ENCODE measurements around the gene SNAP25. TPM values are rescaled to one million over a fixed set of nuclear protein-coding genes. Genes with fewer than 3 reads are reported as not detected.

The SNAP25 gene
- total RNA-seq, 8 experiments from 2014 or later, result 0.20 to 118 (median 95.3) TPM

DNA sequence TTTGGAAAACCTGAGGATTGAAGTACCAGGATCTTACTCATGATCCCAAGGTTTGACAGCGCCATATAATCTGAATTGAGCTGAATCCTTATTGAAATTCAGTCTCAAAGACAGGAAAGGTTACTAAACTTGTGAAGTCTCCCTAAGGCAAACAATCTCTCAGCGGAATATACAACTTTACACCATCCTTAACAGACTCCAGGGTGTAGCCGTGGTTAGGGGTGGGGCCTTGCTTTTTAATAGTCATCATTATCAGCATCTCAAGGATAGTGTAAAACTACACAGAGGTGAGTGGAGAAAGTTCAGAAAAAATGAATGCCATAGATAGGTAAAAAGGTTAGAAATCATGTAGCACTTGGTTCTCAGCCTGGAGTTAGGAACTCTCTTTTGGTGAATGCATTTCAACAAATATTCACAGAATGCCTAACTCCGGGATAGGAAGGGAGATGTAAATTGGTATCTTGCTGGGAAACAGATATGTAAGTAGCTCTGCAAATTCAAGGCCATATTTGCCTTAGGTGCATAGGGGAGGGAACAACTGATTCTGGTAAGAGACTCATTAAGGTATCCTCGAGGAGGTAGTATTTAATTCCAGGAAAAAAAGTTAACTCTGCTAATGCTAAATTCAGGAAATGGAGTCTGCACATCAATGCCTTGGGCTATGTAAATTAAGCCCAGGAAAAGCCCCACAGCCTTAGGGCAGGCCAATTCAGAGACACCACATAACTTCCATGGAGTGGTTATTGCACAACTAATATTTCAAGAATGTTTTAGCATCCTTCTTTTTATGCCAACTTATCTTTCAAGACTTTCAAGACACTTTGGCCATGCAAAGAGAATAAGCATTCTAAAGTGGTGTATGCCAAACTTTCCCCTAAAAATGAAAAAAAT, 61.6 kb downstream of the SNAP25 start:
- H3K4me1 ChIP-seq (replicated peaks in 1 of 2), result no peaks in the 10 kb centered on the region
- in situ Hi-C loops (cut with MboI; ENCODE audit: low pct_unique_long_range_greater_than_20kb in 2 of 9, low sequenced_read_pairs in 9 of 9, unreplicated experiment in 9 of 9), result no loop called here
- no peak overlapping the region for H3K4me3 ChIP-seq
- no peak overlapping the region for H3K27ac ChIP-seq
- WGBS, 10 experiments, result 0 to 100% (median 39%) methylated on average over 1 to 5 of the region's 5 CpGs
- ATAC-seq (replicated peaks in 6 of 8), result peak in 3 of 8 experiments; percentile 64 to 78 (median 66)

DNA sequence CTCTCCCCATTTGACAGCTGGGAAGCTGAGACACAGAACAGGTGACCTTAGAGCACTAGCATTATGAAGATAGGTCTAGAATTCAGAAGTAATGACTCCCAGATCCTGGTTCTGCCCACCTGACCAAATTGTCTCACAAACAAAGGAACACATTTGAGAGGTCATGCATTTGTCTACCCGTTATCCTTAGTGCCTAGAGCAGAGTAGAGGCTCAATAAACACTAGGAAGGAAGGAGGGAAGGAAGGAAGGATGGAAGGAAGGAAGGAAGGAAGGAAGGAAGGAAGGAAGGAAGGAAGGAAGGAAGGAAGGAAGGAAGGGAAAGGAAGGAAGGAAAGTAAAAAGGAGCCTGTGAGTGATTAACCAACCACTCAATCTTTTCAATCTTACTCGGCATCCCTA, 63.3 kb downstream of the SNAP25 start:
- WGBS, 10 experiments, result 40 to 100% (median 40%) methylated on average over 1 of the region's 2 CpGs; no CpG with 5 or more reads in 7 of the 10 experiments

GRCh38 chr20:10282979-10283456, 64.4 kb downstream of the SNAP25 start:
- no peak overlapping the region for H3K27ac ChIP-seq
- 0 to 100% (median 90%) methylated on average over 1 to 4 of the region's 4 CpGs; no CpG with 5 or more reads in 1 of the 10 experiments for WGBS, 10 experiments
- in situ Hi-C loops (cut with MboI; ENCODE audit: low pct_unique_long_range_greater_than_20kb in 2 of 9, low sequenced_read_pairs in 9 of 9, unreplicated experiment in 9 of 9), result no loop called here
- ATAC-seq (replicated peaks in 6 of 8), result peak in 3 of 8 experiments; percentile 60 to 66 (median 65)
- H3K4me1 ChIP-seq (replicated peaks in 1 of 2), result no peaks in the 10 kb centered on the region
- no peak overlapping the region for H3K4me3 ChIP-seq

More for the DNA sequence above, 63.3 kb downstream of the SNAP25 start:
- H3K27ac ChIP-seq, result no peak overlapping the region
- no peak overlapping the region for H3K4me3 ChIP-seq
- no peaks in the 10 kb centered on the region for H3K4me1 ChIP-seq (replicated peaks in 1 of 2)
- no peak for ATAC-seq (replicated peaks in 6 of 8)
- in situ Hi-C loops (cut with MboI; ENCODE audit: low pct_unique_long_range_greater_than_20kb in 2 of 9, low sequenced_read_pairs in 9 of 9, unreplicated experiment in 9 of 9), result no loop called here

- 48 to 100% (median 89%) methylated on average over 1 to 4 of the region's 4 CpGs; no CpG with 5 or more reads in 4 of the 10 experiments for WGBS, 10 experiments
- in situ Hi-C loops (cut with MboI; ENCODE audit: low pct_unique_long_range_greater_than_20kb in 2 of 9, low sequenced_read_pairs in 9 of 9, unreplicated experiment in 9 of 9), result no loop called here
- Histone ChIP-seq H3K4me3 (no peak overlapping the region), H3K27ac (no peak overlapping the region), H3K4me1 (replicated peaks in 1 of 2) (peaks cover 3 to 15% of the 10 kb centered on the region in 2 donors)
- no peak for ATAC-seq (replicated peaks in 6 of 8)
These were observed 67.7 kb downstream of the SNAP25 start for GRCh38 chr20:10286356-10286755.

DNA sequence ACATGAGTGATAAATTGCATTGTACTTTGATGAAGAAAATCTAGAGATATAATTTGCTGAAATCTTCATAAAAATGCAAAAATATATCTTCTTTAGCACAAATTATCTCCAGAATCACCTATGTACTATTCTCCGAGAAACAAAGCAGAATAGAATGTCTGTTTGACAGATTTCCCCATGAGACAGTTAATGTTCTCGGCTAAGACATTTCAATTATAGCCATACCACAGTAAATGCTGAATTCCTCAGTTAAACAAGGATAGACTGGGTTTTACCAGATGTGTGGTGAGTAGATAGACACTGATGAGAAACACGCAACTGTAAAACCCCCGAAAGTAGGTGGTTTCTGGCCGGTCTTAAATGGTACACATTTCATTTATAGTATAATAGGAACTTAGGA, 69.8 kb downstream of the SNAP25 start:
- H3K4me3 ChIP-seq, result no peak overlapping the region
- 64 to 100% (median 86%) methylated on average over 1 to 5 of the region's 5 CpGs; no CpG with 5 or more reads in 1 of the 10 experiments for WGBS, 10 experiments

DNA sequence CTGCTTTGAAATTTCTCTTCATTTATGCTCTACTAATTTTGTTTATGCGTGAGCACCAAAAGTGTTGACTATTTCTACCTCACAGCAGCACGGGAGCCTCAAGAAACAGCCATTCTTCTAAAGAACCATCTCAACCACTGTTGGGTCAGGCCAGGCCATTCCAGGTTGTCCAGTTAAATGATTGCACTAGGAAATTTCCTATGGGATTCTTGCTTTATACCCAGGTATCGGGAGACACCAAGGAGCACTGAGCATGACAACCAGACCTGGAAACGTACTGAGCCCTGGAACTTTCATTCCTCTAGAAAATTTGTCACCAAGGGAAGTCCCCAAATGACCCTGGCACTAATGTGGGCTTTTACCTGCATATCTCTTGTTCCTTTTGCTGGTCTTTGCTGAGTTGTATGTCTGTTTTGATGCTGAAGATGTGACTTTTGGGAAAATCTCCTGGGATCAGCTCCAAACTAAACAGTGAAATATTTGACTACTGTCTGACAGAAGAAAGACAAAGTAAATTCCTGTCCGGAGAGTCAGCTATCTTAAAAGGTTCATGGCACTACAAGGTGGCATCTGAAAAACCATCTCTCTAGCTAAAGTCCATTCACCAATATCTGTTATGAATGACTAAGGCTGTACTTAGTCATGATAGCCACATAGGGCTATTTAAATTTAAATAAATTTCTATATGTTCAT, 70.5 kb downstream of the SNAP25 start:
- Histone ChIP-seq H3K27ac (no peak overlapping the region), H3K4me3 (no peak overlapping the region), H3K4me1 (replicated peaks in 1 of 2) (peaks cover 10 to 37% of the 10 kb centered on the region in 2 donors)
- no peak for ATAC-seq (replicated peaks in 6 of 8)
- in situ Hi-C loops (cut with MboI; ENCODE audit: low pct_unique_long_range_greater_than_20kb in 2 of 9, low sequenced_read_pairs in 9 of 9, unreplicated experiment in 9 of 9), result no loop called here
- WGBS, 10 experiments, result 54 to 100% (median 93%) methylated on average over 1 to 5 of the region's 5 CpGs; no CpG with 5 or more reads in 1 of the 10 experiments

More for the DNA sequence above, 69.8 kb downstream of the SNAP25 start:
- no peak for ATAC-seq (replicated peaks in 6 of 8)
- Histone ChIP-seq H3K27ac (no peak overlapping the region), H3K4me1 (replicated peaks in 1 of 2) (peaks cover 10 to 33% of the 10 kb centered on the region in 2 donors)
- in situ Hi-C loops (cut with MboI; ENCODE audit: low pct_unique_long_range_greater_than_20kb in 2 of 9, low sequenced_read_pairs in 9 of 9, unreplicated experiment in 9 of 9), result no loop called here

DNA sequence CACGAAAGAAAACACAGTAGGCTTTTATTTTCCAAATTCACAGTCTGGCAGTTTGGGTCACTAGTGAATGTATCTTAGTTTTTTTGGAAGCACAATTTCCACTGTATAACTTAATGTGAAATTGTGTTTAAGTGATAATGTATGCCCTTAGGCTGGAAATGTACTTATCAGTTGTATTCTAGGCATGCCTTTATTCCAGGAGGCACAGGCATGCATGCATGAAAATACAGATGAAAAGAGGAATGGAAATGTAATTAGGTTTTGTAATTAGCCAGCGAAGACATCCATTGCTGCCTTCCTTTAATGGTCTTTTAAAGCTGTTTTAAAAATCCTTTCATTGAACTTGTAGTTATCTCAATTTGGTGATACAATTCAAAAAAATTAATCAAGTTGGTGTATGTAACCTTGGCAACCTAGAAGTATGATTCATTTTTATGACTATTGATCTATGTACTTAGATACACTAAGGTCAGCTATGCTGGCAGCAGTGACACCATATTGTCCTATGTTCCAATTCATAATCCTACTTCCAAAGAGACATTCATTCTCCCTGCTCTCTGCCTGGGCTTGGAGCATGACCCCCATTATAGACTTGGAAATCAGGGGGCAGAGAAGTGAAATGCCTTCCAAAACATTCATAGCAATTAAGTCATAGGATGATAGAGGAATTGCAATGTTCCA, 73.1 kb downstream of the SNAP25 start:
- Histone ChIP-seq H3K4me1 (replicated peaks in 1 of 2) (peaks cover 10 to 37% of the 10 kb centered on the region in 2 donors), H3K27ac (no peak overlapping the region), H3K4me3 (no peak overlapping the region)
- in situ Hi-C loops (cut with MboI; ENCODE audit: low pct_unique_long_range_greater_than_20kb in 2 of 9, low sequenced_read_pairs in 9 of 9, unreplicated experiment in 9 of 9), result no loop called here
- WGBS, 10 experiments, result 28 to 100% (median 71%) methylated on average over 1 to 2 of the region's 2 CpGs
- ATAC-seq (replicated peaks in 6 of 8), result peak in 6 of 8 experiments; percentile 46 to 94 (median 64)

GRCh38 chr20:10297223-10297622, 78.6 kb downstream of the SNAP25 start:
- Histone ChIP-seq H3K27ac (no peak overlapping the region), H3K4me1 (replicated peaks in 1 of 2) (peaks cover 6 to 28% of the 10 kb centered on the region in 2 donors), H3K4me3 (no peak overlapping the region)
- WGBS, 10 experiments, result 80 to 100% (median 100%) methylated on average over 1 of the region's 1 CpG; no CpG with 5 or more reads in 7 of the 10 experiments
- in situ Hi-C loops (cut with MboI; ENCODE audit: low pct_unique_long_range_greater_than_20kb in 2 of 9, low sequenced_read_pairs in 9 of 9, unreplicated experiment in 9 of 9), result no loop called here
- no peak for ATAC-seq (replicated peaks in 6 of 8)

DNA sequence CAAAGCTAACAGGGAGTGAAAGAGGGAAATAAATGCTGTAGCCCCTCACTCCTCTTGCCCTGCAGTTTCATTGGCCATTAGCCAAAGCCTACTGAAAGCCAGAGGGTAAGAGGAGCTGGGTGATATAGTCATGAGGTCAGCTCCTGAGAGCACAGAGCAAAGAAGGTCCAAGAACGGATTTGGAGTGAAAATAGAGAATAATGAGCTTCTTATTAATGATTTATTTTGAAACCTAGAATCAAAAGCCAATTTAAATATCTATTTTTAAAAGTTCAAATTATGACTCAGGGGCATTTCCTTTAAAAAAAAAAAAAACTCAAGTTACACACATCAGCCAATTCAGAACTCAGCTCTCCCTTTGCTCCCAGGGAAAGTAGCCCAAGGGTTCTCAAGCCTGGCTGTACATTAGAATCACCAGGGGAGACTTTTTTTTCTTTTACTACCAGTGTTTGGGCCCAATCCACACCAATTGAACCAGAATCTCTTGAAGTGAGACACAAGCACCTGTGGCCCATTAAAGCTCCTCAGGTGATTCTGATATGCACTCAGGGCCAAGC, 79.1 kb downstream of the SNAP25 start:
- ATAC-seq (replicated peaks in 6 of 8), result no peak
- H3K27ac ChIP-seq, result no peak overlapping the region
- WGBS, 10 experiments, result 18 to 100% (median 85%) methylated on average over 1 of the region's 1 CpG; no CpG with 5 or more reads in 2 of the 10 experiments
- H3K4me1 ChIP-seq (replicated peaks in 1 of 2), result peaks cover under 1 to 23% of the 10 kb centered on the region in 2 donors
- H3K4me3 ChIP-seq, result no peak overlapping the region
- in situ Hi-C loops (cut with MboI; ENCODE audit: low pct_unique_long_range_greater_than_20kb in 2 of 9, low sequenced_read_pairs in 9 of 9, unreplicated experiment in 9 of 9), result no loop called here

- ATAC-seq (replicated peaks in 6 of 8), result peak in 3 of 8 experiments; percentile 12 to 59 (median 58)
- 46 to 81% (median 56%) methylated on average over 2 to 5 of the region's 5 CpGs for WGBS, 10 experiments
- in situ Hi-C loops (cut with MboI; ENCODE audit: low pct_unique_long_range_greater_than_20kb in 2 of 9, low sequenced_read_pairs in 9 of 9, unreplicated experiment in 9 of 9), result no loop called here
- no peak overlapping the region for H3K4me3 ChIP-seq
- no peak overlapping the region for H3K27ac ChIP-seq
- peaks cover 0 to 13% of the 10 kb centered on the region in 2 donors for H3K4me1 ChIP-seq (replicated peaks in 1 of 2)
These were observed 82.2 kb downstream of the SNAP25 start for GRCh38 chr20:10300582-10301446.

DNA sequence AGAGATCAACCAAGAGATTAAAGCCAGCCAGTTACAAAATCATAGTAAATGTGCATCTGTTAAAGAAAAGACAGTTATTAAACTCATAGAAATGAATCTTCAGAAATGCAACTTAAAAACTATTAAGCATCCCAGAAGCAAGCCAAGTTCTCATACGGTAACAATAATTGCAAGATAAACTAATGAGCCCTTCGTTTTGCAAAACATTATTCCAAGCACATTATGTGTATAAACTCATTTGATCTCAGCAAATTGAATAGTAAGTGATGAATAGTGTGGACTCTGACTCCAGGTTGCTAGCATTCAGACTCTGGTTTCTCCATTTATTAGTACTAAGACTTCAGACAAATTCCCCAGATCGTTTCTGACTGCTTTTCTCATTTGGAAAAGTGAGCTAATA, 85.2 kb downstream of the SNAP25 start:
- 0 to 100% (median 67%) methylated on average over 1 to 3 of the region's 3 CpGs for WGBS, 10 experiments
- H3K4me1 ChIP-seq (replicated peaks in 1 of 2), result peaks cover 3 to 11% of the 10 kb centered on the region in 2 donors
- no peak overlapping the region for H3K27ac ChIP-seq
- in situ Hi-C loops (cut with MboI; ENCODE audit: low pct_unique_long_range_greater_than_20kb in 2 of 9, low sequenced_read_pairs in 9 of 9, unreplicated experiment in 9 of 9), result no loop called here
- no peak for ATAC-seq (replicated peaks in 6 of 8)
- H3K4me3 ChIP-seq, result no peak overlapping the region

Data from motor neuron (in vitro differentiated cells).